ENCODE data around the gene RHBDD2.

GRCh38 chr7:75866489-75867389, 12.1 kb upstream of the RHBDD2 start:
- TF ChIP-seq EZH2phosphoT487 (IDR thresholded peaks at IDR 0.05; ENCODE audit: insufficient read depth, low read depth) (no peak), EZH2 (IDR thresholded peaks at IDR 0.05; ENCODE audit: insufficient read depth, poor library complexity, severe bottlenecking) (no peak)

Measured in GM23248 (cell line).